ENCODE results near the gene SCARB2. TPM values are rescaled to one million over a fixed set of nuclear protein-coding genes. Genes with fewer than 3 reads are reported as not detected.

SCARB2 gene
- total and polyA plus RNA-seq, 2 of the 4 experiments (the other 2 are of a cell fraction), result 69.2 to 102 TPM

DNA sequence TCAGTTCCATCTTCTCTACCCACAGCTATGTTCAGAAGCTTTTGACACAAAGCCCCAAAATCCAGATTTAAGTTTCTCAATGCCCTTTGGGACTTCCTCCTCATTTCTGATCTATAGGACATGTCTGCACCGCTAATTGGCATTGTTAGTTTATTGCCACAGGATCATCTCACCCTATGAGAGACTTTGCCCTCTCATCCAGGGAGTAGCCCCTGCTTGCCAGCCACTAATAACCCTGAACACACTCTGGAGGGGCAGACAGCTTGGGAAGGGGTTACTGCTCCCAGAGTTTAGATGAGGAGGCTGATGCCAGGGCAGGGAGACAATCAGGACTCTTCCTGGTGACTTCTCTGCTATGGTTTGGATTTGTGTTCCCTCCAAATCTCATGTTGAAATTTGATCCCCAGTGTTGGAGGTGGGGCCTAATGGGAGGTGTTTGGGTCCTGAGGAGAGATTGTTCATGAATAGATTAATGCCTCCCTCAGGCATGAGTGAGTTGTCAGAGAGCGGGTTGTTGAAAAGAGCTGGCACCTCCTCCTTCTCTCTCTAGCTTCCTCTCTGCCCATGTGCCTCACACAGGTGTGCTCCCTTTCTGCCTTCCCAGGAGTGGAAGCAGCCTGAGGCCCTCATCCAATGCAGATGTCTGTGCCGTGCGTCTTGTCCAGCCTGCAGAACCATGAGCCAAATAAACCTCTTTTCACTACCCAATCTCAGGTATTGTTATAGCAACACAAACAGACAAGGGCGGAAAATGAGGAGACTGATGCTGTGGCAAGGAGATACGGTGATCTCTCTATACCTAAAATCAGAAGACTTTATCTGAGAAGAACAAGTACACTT, 3.6 kb upstream of the SCARB2 start:
- H3K9ac ChIP-seq (ENCODE audit: low read depth, low read length), result no peak overlapping the region
- ATAC-seq (ENCODE audit: low read depth) (no peak), DNase-seq (no peak)
- H4K91ac ChIP-seq (ENCODE audit: insufficient read depth, low read depth, low read length), result no peak overlapping the region
- peak overlapping the region; percentile 8 for H2AFZ ChIP-seq (replicated peaks; ENCODE audit: low read length, poor library complexity)
- H3K27me3 ChIP-seq (ENCODE audit: control insufficient read depth, insufficient read depth, low read length), result no peaks in the 10 kb centered on the region
- no peak overlapping the region for H2BK5ac ChIP-seq (ENCODE audit: low read depth, low read length, poor library complexity, severe bottlenecking)
- no peak overlapping the region for H3K4ac ChIP-seq (ENCODE audit: low read depth, low read length)
- no peaks in the 10 kb centered on the region for H3K9me3 ChIP-seq (ENCODE audit: control insufficient read depth, insufficient read depth, low read length)
- no peak overlapping the region for H3K4me2 ChIP-seq (ENCODE audit: low read depth, low read length)
- in situ Hi-C loops (cut with MboI; ENCODE audit: low sequenced_read_pairs), result no loop called here
- no peak overlapping the region for H2BK120ac ChIP-seq (ENCODE audit: low read depth, low read length)
- H2AK9ac ChIP-seq (replicated peaks; ENCODE audit: low read depth, low read length, poor library complexity), result no peak overlapping the region
- peaks cover 0 to 19% of the 10 kb centered on the region in 2 experiments; a peak in 3 of 4 replicates for H3K79me1 ChIP-seq (ENCODE audit: low read depth in 1 of 2, low read length in 2 of 2)
- no peak for TF ChIP-seq FOS (IDR thresholded peaks at IDR 0.05; ENCODE audit: low read depth, low read length)
- H2AK5ac ChIP-seq (ENCODE audit: low read depth, low read length), result no peak overlapping the region
- no peaks in the 10 kb centered on the region for H3K36me3 ChIP-seq (ENCODE audit: control insufficient read depth, insufficient read depth, low read length)
- WGBS, 2 experiments (ENCODE audit: extremely low coverage in 2 of 2, insufficient read length in 1 of 2), result no CpG with 5 or more reads among the region's 6 CpGs
- H3K14ac ChIP-seq (replicated peaks; ENCODE audit: low read depth, low read length), result no peak overlapping the region
- no peak overlapping the region for H3K27ac ChIP-seq (ENCODE audit: insufficient read depth, low read length)
- no TSS peak for BruUV-seq (replicated peaks)
- dilution Hi-C loops (cut with HindIII; ENCODE audit: low sequenced_read_pairs, unreplicated experiment), result no loop called here
- peaks cover 7% of the 10 kb centered on the region for H3K9me1 ChIP-seq (ENCODE audit: insufficient read depth, low read length)
- peaks cover 6% of the 10 kb centered on the region; the same call in 1 of the 2 replicates for H4K20me1 ChIP-seq (ENCODE audit: insufficient read depth, low read length)
- ChIA-PET POLR2A (ENCODE audit: unreplicated experiment) (no interaction called here), CTCF (no interaction called here)
- H3K4me1 ChIP-seq (ENCODE audit: control insufficient read depth, insufficient read depth, low read length), result peaks cover 8% of the 10 kb centered on the region; the same call in 1 of the 2 replicates
- no peak overlapping the region for H3K56ac ChIP-seq (ENCODE audit: extremely low read depth, insufficient read depth, low read length)
- H4K8ac ChIP-seq (ENCODE audit: low read depth in 2 of 2, low read length in 2 of 2), result no peak overlapping the region
- no peak overlapping the region for H2BK15ac ChIP-seq (ENCODE audit: low read depth, low read length)
- no peak overlapping the region; the same call in 1 of the 2 replicates for H3K18ac ChIP-seq (ENCODE audit: low read depth, low read length)
- no peak overlapping the region for H3K23ac ChIP-seq (ENCODE audit: low read depth, low read length)
- intact Hi-C loops (cut with micrococcal nuclease), result no loop called here
- no peak overlapping the region for H2BK20ac ChIP-seq (ENCODE audit: low read depth, low read length)
- H4K5ac ChIP-seq (ENCODE audit: low read depth, low read length), result no peak overlapping the region
- H3K4me3 ChIP-seq (ENCODE audit: insufficient read depth, low read depth, low read length), result no peak overlapping the region
